SK-MEL-5 (cell line): ENCODE data around the gene ZP1. TPM values are rescaled to one million over a fixed set of nuclear protein-coding genes. Genes with fewer than 3 reads are reported as not detected.

Source experiments
- total RNA-seq: library from RNA; depleted of rRNA; stranded (reverse); fragments of >200 nt; shearing (Covaris generic); gene quantifications from 2 replicates; pipeline ENCODE4 v1.2.3, GENCODE V29; 2014; rRNA removed

ZP1 gene
- total RNA-seq, 1 experiment from 2014 or later, result not detected

Other genes starting within 250 kb of the ZP1 start
- gene MS4A8, start 167.9 kb upstream of the ZP1 start, total RNA-seq, result not detected in 2 replicates
- gene MS4A18, start 142.8 kb upstream of the ZP1 start, total RNA-seq, result not detected in 2 replicates
- not detected in 2 replicates for gene MS4A15, start 110.7 kb upstream of the ZP1 start, total RNA-seq
- not detected in 2 replicates for gene MS4A10, start 82.2 kb upstream of the ZP1 start, total RNA-seq
- 9.2 and 9.6 TPM in 2 replicates for gene CCDC86, start 25.4 kb upstream of the ZP1 start, total RNA-seq
- gene PTGDR2, start 11.6 kb upstream of the ZP1 start, total RNA-seq, result not detected in 2 replicates
- 42.3 and 52.7 TPM in 2 replicates for gene PRPF19, start 39.0 kb downstream of the ZP1 start, total RNA-seq
- 43.5 and 52.9 TPM in 2 replicates for gene TMEM109, start 46.6 kb downstream of the ZP1 start, total RNA-seq
- gene TMEM132A, start 56.9 kb downstream of the ZP1 start, total RNA-seq, result 35.0 and 36.2 TPM in 2 replicates
- 0.75 and 1.1 TPM in 2 replicates for gene SLC15A3, start 84.6 kb downstream of the ZP1 start, total RNA-seq
- gene CD6, start 104.1 kb downstream of the ZP1 start, total RNA-seq, result not detected in 2 replicates
- gene CD5, start 234.9 kb downstream of the ZP1 start, total RNA-seq, result not detected in 2 replicates